ENCODE data around the gene TGIF1. TPM values are rescaled to one million over a fixed set of nuclear protein-coding genes. Genes with fewer than 3 reads are reported as not detected.

TGIF1 gene
- total RNA-seq, 4 donors from 2014 or later = 48.2 to 142 (median 64.0) TPM

DNA sequence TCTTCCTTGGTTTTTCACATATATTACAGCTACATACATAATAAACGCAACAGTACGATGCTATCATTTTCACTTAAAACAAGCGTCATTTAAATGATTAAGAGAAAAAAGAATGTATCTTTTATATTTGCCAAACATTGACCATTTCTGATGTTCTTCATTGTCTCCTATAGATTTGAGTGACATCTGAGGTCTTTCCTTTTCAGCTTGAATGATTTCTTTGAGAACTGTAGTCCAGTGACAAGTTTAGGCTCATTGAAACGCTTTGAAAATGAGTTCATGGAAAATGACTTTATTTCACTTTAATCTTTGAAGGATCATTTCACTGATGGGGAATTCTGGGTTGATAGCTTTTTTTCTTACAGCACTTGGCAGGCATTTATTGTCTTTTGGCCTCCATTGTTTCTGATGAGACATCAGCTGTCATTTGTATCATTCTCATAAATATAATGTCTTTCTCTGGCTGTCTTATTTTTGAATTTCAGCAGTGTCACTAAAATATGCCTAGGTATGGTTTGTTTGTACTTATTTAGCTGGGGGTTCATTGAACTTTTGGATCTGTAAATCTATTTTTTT, 10.9 kb downstream of the TGIF1 start:
- DNase-seq (ENCODE audit: extremely low spot score) = no peak
- Histone ChIP-seq H3K27me3 (no peaks in the 10 kb centered on the region), H3K9me3 (no peaks in the 10 kb centered on the region), H3K36me3 (peaks cover 17 to 38% (median 31%) of the 10 kb centered on the region in 4 donors), H3K4me1 (peaks cover 2 to 30% (median 23%) of the 10 kb centered on the region in 4 donors), H3K27ac (replicated peaks in 1 of 4) (no peak overlapping the region), H3K4me3 (no peak overlapping the region)
- intact Hi-C loops (cut with DNase I) = loop anchor here (10.0 kb wide), 1 partner anchor 1784 kb away; no protein-coding TSS in a partner anchor
- TF ChIP-seq POLR2AphosphoS5 (IDR thresholded peaks at IDR 0.05) (no peak), EP300 (IDR thresholded peaks at IDR 0.05) (no peak), POLR2A (IDR thresholded peaks at IDR 0.05; ENCODE audit: low read depth) (no peak)
- TF ChIP-seq, protein P1, sequence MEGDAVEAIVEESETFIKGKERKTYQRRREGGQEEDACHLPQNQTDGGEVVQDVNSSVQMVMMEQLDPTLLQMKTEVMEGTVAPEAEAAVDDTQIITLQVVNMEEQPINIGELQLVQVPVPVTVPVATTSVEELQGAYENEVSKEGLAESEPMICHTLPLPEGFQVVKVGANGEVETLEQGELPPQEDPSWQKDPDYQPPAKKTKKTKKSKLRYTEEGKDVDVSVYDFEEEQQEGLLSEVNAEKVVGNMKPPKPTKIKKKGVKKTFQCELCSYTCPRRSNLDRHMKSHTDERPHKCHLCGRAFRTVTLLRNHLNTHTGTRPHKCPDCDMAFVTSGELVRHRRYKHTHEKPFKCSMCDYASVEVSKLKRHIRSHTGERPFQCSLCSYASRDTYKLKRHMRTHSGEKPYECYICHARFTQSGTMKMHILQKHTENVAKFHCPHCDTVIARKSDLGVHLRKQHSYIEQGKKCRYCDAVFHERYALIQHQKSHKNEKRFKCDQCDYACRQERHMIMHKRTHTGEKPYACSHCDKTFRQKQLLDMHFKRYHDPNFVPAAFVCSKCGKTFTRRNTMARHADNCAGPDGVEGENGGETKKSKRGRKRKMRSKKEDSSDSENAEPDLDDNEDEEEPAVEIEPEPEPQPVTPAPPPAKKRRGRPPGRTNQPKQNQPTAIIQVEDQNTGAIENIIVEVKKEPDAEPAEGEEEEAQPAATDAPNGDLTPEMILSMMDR (IDR thresholded peaks at IDR 0.05) = no peak
- 92% methylated on average over 4 of the region's 4 CpGs for WGBS

DNA sequence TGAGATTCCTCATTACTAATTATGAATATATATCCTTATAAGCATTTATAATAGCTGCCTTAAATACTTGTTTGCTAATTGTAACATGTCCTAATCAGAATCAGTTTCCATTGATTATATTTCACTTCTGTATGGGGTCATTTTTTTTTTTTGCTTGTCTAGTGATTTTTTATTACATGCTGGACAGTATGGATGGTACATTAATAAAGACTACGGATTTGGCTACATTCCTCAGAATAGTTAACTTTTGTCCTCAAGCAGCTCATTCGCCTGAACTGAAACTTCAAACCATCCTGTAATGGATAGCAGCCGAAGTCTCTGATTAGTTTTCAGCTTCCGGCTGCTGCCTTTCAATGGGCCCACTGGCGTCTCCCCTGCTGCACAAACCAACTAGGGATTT, 11.7 kb downstream of the TGIF1 start:
- Histone ChIP-seq H3K9me3 (no peaks in the 10 kb centered on the region), H3K27ac (replicated peaks in 1 of 4) (no peak overlapping the region), H3K4me1 (peaks cover 7 to 22% (median 17%) of the 10 kb centered on the region in 4 donors), H3K4me3 (no peak overlapping the region), H3K27me3 (no peaks in the 10 kb centered on the region), H3K36me3 (peaks cover 11 to 32% (median 24%) of the 10 kb centered on the region in 4 donors)
- intact Hi-C loops (cut with DNase I) = loop anchor here (10.0 kb wide), 1 partner anchor 1783 kb away; no protein-coding TSS in a partner anchor
- TF ChIP-seq EP300 (IDR thresholded peaks at IDR 0.05) (no peak), POLR2A (IDR thresholded peaks at IDR 0.05; ENCODE audit: low read depth) (no peak)
- TF ChIP-seq, protein P1 (IDR thresholded peaks at IDR 0.05) = no peak
- no peak for DNase-seq (ENCODE audit: extremely low spot score)
- 98% methylated on average over 5 of the region's 5 CpGs for WGBS

DNA sequence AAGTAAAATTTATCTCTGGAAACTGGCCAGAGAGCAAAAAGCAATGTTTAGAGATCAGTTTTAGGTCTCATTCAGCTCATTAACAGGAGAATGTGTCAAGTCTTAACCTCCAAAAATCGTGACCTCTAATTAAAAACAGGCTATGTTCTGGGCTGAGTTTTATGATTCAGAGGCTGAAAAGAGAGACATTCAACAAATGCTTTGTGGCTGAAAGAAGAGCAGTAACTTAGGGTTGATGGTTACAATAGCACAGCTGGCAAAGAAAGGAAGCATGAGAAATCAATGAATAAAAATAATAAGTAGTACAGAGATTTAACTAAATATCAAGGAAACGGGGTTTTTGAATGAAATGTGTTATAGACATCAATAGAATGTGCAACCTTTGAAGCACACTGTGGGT, 13.1 kb downstream of the TGIF1 start:
- H3K27me3 ChIP-seq = no peaks in the 10 kb centered on the region
- no peak for DNase-seq (ENCODE audit: extremely low spot score)
- H3K4me3 ChIP-seq = no peak overlapping the region
- H3K9me3 ChIP-seq = no peaks in the 10 kb centered on the region
- WGBS = 59% methylated on average over 2 of the region's 2 CpGs
- intact Hi-C loops (cut with DNase I) = loop anchor here (10.0 kb wide), 1 partner anchor 1782 kb away; no protein-coding TSS in a partner anchor
- TF ChIP-seq POLR2A (IDR thresholded peaks at IDR 0.05; ENCODE audit: low read depth) (no peak), EP300 (IDR thresholded peaks at IDR 0.05) (no peak), POLR2AphosphoS5 (IDR thresholded peaks at IDR 0.05) (no peak)
- TF ChIP-seq, protein P1 (IDR thresholded peaks at IDR 0.05) = no peak
- H3K4me1 ChIP-seq = peaks cover 11 to 17% (median 15%) of the 10 kb centered on the region in 4 donors
- H3K27ac ChIP-seq (replicated peaks in 1 of 4) = no peak overlapping the region
- H3K36me3 ChIP-seq = peaks cover under 1 to 18% (median 11%) of the 10 kb centered on the region in 4 donors

DNA sequence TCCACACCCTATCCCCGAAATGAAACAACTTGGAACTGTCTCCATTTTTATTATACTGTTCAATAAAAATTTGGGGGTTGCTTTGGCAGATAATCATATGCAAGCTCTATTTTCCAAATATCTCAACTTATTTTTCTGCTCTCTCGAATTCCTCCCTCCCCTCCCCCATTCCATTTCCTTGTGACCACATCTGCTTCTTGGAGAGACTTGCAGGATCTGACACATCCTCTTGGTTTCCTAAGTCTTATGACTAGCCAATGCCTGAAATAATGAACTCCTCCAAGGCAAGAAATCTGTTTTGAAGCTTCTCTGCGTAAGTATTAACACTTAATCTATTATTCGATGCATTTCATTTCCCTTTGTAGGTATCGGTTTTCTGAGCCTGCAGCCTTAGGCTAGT, 16.1 kb downstream of the TGIF1 start:
- peak; percentile 26 for DNase-seq (ENCODE audit: extremely low spot score)
- Histone ChIP-seq H3K4me1 (peaks cover 0 to 11% (median 2%) of the 10 kb centered on the region in 4 donors), H3K36me3 (no peaks in the 10 kb centered on the region), H3K4me3 (no peak overlapping the region), H3K27me3 (no peaks in the 10 kb centered on the region), H3K9me3 (no peaks in the 10 kb centered on the region), H3K27ac (replicated peaks in 1 of 4) (no peak overlapping the region)
- 58% methylated on average over 5 of the region's 5 CpGs for WGBS
- TF ChIP-seq POLR2AphosphoS5 (IDR thresholded peaks at IDR 0.05) (peak in 1 of 2 donors; percentile 19), EP300 (IDR thresholded peaks at IDR 0.05) (no peak)
- intact Hi-C loops (cut with DNase I) = loop anchor here (10.0 kb wide), 1 partner anchor 1779 kb away; no protein-coding TSS in a partner anchor

DNA sequence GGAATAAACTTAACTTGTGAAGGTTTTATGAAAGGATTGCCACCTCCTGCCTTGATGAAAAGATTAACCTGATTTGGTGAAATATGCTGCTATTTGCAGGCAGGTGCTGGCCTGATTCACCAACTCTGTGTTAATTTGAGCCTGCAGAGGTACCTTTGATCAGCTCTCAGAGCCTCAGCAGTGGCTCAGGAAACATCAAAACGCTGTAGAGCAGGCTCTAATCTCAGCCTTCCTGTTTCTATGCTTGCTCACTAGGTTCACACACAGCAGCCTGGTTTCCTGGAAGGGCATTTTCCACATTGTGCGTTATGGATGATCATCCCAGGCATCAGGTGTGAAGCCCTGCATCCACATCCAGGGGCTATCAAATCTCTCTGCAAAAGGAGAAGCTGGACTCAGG, 16.9 kb downstream of the TGIF1 start:
- 49% methylated on average over 2 of the region's 2 CpGs for WGBS
- intact Hi-C loops (cut with DNase I) = loop anchor here (10.0 kb wide), 1 partner anchor 1778 kb away; no protein-coding TSS in a partner anchor
- Histone ChIP-seq H3K27me3 (no peaks in the 10 kb centered on the region), H3K27ac (replicated peaks in 1 of 4) (no peak overlapping the region), H3K4me3 (no peak overlapping the region), H3K36me3 (no peaks in the 10 kb centered on the region), H3K9me3 (no peaks in the 10 kb centered on the region), H3K4me1 (peaks cover 0 to 11% (median 2%) of the 10 kb centered on the region in 4 donors)
- no peak for TF ChIP-seq POLR2A (IDR thresholded peaks at IDR 0.05; ENCODE audit: low read depth)
- TF ChIP-seq, protein P1 (IDR thresholded peaks at IDR 0.05) = no peak
- no peak for TF ChIP-seq POLR2AphosphoS5 (IDR thresholded peaks at IDR 0.05)
- no peak for TF ChIP-seq EP300 (IDR thresholded peaks at IDR 0.05)
- peak; percentile 47 for DNase-seq (ENCODE audit: extremely low spot score)
